Uterus (tissue), 2 donors: ENCODE results near the gene MITF.

Experiments used
- POLR2A ChIP-seq, 2 donors: fragments of 450-650 bp; IDR thresholded peaks; one replicate each; pipeline ENCODE4 v1.6.1; 2016; ENCODE audit warnings: antibody characterized with exemption in 2 of 2, mild to moderate bottlenecking in 1 of 2, moderate library complexity in 1 of 2
- TF ChIP-seq, protein P1 (sequence below), 4 experiments: fragments of 200-600 bp in 2 of 4; fragments of 450-650 bp in 2 of 4; sonication (generic) in 2 of 4; IDR thresholded peaks; one replicate each; pipeline ENCODE4 v1.5.1; 2016 to 2019; ENCODE audit warnings: antibody characterized with exemption in 4 of 4, mild to moderate bottlenecking in 2 of 4, moderate library complexity in 1 of 4

DNA sequence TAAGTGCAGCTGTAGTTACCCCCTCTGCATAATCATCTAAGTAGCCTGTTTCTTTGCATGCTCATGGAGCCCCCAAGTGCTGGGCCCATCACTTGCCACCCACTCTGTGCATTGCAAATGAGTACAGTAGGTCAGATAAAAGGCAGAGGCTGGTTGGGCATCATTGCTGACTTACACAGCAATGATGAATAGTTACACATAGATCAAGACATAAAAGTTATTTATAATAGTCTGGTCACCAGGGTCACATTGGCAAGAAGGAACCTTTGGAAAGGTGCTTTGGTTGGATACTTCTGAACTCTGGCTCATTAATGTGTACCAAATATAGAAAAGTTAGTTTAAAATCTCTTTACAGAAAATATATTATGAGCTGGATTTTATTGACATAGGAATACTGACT is 111.6 kb downstream of the MITF start:
- TF ChIP-seq, protein P1, sequence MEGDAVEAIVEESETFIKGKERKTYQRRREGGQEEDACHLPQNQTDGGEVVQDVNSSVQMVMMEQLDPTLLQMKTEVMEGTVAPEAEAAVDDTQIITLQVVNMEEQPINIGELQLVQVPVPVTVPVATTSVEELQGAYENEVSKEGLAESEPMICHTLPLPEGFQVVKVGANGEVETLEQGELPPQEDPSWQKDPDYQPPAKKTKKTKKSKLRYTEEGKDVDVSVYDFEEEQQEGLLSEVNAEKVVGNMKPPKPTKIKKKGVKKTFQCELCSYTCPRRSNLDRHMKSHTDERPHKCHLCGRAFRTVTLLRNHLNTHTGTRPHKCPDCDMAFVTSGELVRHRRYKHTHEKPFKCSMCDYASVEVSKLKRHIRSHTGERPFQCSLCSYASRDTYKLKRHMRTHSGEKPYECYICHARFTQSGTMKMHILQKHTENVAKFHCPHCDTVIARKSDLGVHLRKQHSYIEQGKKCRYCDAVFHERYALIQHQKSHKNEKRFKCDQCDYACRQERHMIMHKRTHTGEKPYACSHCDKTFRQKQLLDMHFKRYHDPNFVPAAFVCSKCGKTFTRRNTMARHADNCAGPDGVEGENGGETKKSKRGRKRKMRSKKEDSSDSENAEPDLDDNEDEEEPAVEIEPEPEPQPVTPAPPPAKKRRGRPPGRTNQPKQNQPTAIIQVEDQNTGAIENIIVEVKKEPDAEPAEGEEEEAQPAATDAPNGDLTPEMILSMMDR (IDR thresholded peaks at IDR 0.05) = no peak
- TF ChIP-seq POLR2A (IDR thresholded peaks at IDR 0.05) = no peak
